ENCODE data around the gene CCDC107.

Gene CCDC107

DNA sequence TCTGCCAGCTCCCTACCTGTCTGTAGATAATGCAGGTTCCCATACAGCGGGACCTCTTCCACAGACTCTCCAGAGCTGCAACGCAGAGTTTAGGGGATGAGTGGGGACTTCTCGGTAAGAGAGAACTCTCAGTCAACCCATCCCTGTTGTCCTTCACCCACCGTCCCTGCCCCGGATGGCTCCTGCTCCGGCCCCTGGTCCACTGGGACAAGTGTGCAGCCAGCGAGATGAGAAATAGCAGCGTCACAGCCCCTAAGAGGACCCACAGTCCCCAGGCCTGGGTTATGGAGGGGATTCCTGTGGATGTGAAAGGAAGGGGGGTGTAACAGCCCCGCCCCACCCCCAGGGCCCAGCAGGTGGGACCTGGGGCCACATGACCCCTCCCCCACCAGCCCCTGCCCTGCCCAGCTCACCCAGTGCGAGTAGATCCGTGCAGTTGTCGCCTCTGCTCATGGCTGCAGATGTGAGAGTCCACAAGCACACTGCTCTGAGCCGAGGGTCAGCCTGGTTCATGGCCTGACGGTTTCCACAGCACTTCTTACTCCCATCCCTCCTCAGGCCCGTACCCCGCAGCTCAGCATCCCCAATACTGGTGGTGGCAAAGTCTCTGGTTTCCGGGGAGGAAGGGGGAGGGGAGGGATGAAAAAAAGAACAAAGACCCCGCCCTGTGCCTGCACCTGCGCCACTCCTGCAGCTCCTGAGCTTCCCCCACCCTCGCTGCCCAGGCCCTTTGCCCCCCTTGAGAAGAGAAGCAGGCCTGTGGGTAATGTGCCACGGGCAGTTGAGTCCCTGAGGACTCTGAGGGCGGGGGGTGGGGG is 7.5 kb upstream of the CCDC107 start, which contains the start of gene SIT1:
TSS of gene SIT1 (minus strand) at position 591 of the 818 bp plus-strand sequence. CDS start at position 513, 78 bp downstream.
- Histone ChIP-seq H3K4me3 (ENCODE audit: low read depth, low read length) (no peak within 1 kb of the TSS), H2AFZ (ENCODE audit: low read length, unreplicated experiment) (peak within 1 kb of the TSS; percentile 9), H3K4me1 (ENCODE audit: control insufficient read depth, insufficient read depth, low read length, unreplicated experiment) (peaks cover 50% of the 10 kb centered on the region), H3K79me2 (ENCODE audit: control insufficient read depth, insufficient read depth, low read length, unreplicated experiment) (no peaks in the 10 kb centered on the region), H3K27ac (ENCODE audit: low read depth, low read length) (peak within 1 kb of the TSS; percentile 4; the same call in 1 of the 2 replicates), H3K27me3 (ENCODE audit: insufficient read depth, low read length) (no peaks in the 10 kb centered on the region), H3K36me3 (ENCODE audit: insufficient read depth, low read length) (no peaks in the 10 kb centered on the region)

DNA sequence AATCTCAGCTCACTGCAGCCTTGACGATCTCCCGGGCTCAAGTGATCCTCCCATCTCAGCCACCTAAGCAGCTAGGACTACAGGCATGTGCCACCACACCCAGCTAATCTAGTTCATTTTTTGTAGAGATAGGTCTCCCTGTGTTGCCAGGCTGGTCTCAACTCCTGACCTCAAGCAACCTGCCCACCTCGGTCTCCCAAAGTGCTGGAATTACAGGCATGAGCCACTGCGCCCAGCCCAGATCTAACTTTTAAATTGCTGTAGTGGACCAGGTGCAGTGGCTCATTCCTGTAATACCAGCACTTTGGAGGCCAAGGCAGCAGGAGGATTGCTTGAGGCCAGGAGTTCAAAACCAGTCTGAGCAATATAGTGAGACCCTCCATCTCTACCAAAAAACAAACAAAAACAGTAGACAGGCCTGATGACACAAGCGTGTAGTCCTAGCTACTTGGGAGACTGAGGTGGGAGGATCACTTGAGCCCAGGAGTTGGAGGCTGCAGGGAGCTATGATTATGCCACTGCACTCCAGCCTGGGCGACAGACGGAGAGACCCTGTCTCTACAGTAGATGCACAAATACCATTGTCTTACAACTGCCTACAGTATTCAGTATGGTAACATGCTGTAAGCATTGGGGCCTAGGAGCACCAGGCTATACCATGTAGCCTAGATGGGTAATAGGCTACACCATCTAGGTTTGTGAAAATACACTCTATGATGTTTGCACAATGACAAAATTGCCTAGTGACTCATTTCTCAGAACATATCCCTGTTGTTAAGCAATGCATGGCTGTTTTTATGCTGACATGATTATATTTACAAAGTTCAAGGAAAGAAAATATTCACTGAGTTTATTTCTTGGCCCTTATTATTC is 5.9 kb upstream of the CCDC107 start:
- no peaks in the 10 kb centered on the region for H3K79me2 ChIP-seq (ENCODE audit: control insufficient read depth, insufficient read depth, low read length, unreplicated experiment)
- no peak overlapping the region for H2AFZ ChIP-seq (ENCODE audit: low read length, unreplicated experiment)
- peak overlapping the region; percentile 70 for H3K27ac ChIP-seq (ENCODE audit: low read depth, low read length)
- H3K4me1 ChIP-seq (ENCODE audit: control insufficient read depth, insufficient read depth, low read length, unreplicated experiment): peaks cover 43% of the 10 kb centered on the region
- H3K36me3 ChIP-seq (ENCODE audit: insufficient read depth, low read length): no peaks in the 10 kb centered on the region
- H3K27me3 ChIP-seq (ENCODE audit: insufficient read depth, low read length): no peaks in the 10 kb centered on the region
- no peak overlapping the region for H3K4me3 ChIP-seq (ENCODE audit: low read depth, low read length)

GRCh38 chr9:35652829-35653209 is 5.3 kb upstream of the CCDC107 start:
- H3K4me3 ChIP-seq (ENCODE audit: low read depth, low read length): no peak overlapping the region
- H3K79me2 ChIP-seq (ENCODE audit: control insufficient read depth, insufficient read depth, low read length, unreplicated experiment): no peaks in the 10 kb centered on the region
- no peak overlapping the region for H2AFZ ChIP-seq (ENCODE audit: low read length, unreplicated experiment)
- no peaks in the 10 kb centered on the region for H3K36me3 ChIP-seq (ENCODE audit: insufficient read depth, low read length)
- H3K27ac ChIP-seq (ENCODE audit: low read depth, low read length): peak overlapping the region; percentile 70
- peaks cover 42% of the 10 kb centered on the region for H3K4me1 ChIP-seq (ENCODE audit: control insufficient read depth, insufficient read depth, low read length, unreplicated experiment)
- no peaks in the 10 kb centered on the region for H3K27me3 ChIP-seq (ENCODE audit: insufficient read depth, low read length)

DNA sequence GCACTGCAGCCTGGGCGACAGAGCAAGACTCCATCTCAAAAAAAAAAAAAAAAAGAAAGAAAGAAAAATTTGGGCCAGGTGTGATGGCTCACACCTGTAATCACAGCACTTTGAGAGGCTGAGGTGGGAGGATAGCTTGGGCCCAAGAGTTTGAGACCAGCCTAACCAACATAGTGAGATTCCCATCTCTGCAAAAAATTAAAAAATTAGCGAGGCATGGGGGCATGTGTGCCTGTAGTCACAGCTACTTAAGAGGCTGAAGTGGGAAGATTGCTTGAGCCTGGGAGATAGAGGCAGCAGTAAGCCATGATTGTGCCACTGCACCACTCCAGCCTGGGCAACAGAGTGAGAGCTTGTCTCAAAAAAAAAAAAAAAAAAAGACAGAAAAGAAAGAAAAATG is 4.5 kb upstream of the CCDC107 start:
- H2AFZ ChIP-seq (ENCODE audit: low read length, unreplicated experiment): no peak overlapping the region
- no peaks in the 10 kb centered on the region for H3K79me2 ChIP-seq (ENCODE audit: control insufficient read depth, insufficient read depth, low read length, unreplicated experiment)
- no peaks in the 10 kb centered on the region for H3K36me3 ChIP-seq (ENCODE audit: insufficient read depth, low read length)
- H3K4me3 ChIP-seq (ENCODE audit: low read depth, low read length): no peak overlapping the region
- peaks cover 37% of the 10 kb centered on the region for H3K4me1 ChIP-seq (ENCODE audit: control insufficient read depth, insufficient read depth, low read length, unreplicated experiment)
- no peaks in the 10 kb centered on the region for H3K27me3 ChIP-seq (ENCODE audit: insufficient read depth, low read length)
- no peak overlapping the region for H3K27ac ChIP-seq (ENCODE audit: low read depth, low read length)

DNA sequence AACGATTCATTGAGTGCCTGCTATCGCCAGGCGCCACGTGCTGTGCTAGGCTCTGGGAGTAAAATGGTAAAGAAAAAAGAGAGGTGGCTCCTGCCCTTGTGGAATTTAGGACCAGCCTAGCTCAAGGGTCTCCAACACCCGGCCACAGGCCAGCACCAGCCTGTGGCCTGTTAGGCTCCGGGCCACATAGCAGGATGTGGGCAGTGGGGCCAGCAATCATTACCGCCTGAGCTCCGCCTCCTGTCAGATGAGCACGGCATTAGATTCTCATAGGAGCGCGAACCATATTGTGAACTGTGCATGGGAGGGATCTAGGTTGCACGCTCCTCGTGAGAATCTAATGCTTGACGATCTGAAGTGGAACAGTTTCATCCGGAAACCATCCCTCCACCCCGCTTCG is 1.7 kb upstream of the CCDC107 start:
- peaks cover 43% of the 10 kb centered on the region for H3K4me1 ChIP-seq (ENCODE audit: control insufficient read depth, insufficient read depth, low read length, unreplicated experiment)
- H3K4me3 ChIP-seq (ENCODE audit: low read depth, low read length): no peak overlapping the region
- H3K27me3 ChIP-seq (ENCODE audit: insufficient read depth, low read length): no peaks in the 10 kb centered on the region

DNA sequence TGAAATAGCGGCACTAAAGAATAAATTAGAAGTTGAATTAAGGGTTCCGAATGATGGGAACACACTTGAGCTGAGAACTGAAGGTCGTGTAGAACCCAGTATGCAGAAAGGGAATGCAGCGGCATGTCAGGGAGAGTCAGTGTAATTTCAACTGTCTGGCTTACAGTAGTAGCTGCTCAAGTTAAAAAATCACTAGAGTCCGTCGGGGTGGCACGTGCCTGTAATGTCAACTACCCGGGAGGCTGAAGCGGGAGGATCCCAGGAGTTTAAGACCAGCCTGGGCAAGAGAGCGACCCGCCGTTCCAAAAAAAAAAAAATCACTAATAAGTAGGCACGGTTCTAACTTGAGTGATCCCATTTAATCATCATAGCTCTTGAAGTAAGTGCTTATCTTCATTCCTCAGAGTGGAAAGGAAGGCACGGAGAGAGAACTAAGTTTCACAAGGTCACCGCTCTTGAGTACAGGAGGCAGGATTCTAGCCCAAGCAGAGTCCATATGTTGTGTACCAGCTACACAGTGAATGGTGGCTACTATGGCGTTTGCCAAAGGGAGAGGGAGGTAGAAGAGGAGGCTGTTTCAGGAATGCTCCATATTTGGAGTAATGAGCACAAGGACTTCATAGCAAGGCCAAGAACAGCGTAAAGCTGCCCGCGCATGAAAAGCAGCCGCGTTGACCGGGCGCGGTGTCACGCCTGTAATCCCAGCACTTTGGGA is 1.1 kb upstream of the CCDC107 start:
- Histone ChIP-seq H3K27ac (ENCODE audit: low read depth, low read length) (peak overlapping the region; percentile 99), H3K27me3 (ENCODE audit: insufficient read depth, low read length) (no peaks in the 10 kb centered on the region), H2AFZ (ENCODE audit: low read length, unreplicated experiment) (no peak overlapping the region), H3K4me1 (ENCODE audit: control insufficient read depth, insufficient read depth, low read length, unreplicated experiment) (peaks cover 44% of the 10 kb centered on the region), H3K4me3 (ENCODE audit: low read depth, low read length) (peak overlapping the region; percentile 71), H3K79me2 (ENCODE audit: control insufficient read depth, insufficient read depth, low read length, unreplicated experiment) (peaks cover 15% of the 10 kb centered on the region), H3K36me3 (ENCODE audit: insufficient read depth, low read length) (0 out of 2 replicates have a peak, but pooled peaks cover 6% of the 10 kb centered on the region)

More for the DNA sequence above, 1.7 kb upstream of the CCDC107 start:
- Histone ChIP-seq H3K36me3 (ENCODE audit: insufficient read depth, low read length) (0 out of 2 replicates have a peak, but pooled peaks cover 6% of the 10 kb centered on the region), H2AFZ (ENCODE audit: low read length, unreplicated experiment) (no peak overlapping the region), H3K27ac (ENCODE audit: low read depth, low read length) (no peak overlapping the region), H3K79me2 (ENCODE audit: control insufficient read depth, insufficient read depth, low read length, unreplicated experiment) (peaks cover 14% of the 10 kb centered on the region)

- Histone ChIP-seq H3K79me2 (ENCODE audit: control insufficient read depth, insufficient read depth, low read length, unreplicated experiment) (peaks cover 15% of the 10 kb centered on the region), H3K4me3 (ENCODE audit: low read depth, low read length) (peak within 1 kb of the TSS; percentile 87), H3K27ac (ENCODE audit: low read depth, low read length) (peak within 1 kb of the TSS; percentile 99), H3K36me3 (ENCODE audit: insufficient read depth, low read length) (0 out of 2 replicates have a peak, but pooled peaks cover 6% of the 10 kb centered on the region), H2AFZ (ENCODE audit: low read length, unreplicated experiment) (peak within 1 kb of the TSS; percentile 59), H3K4me1 (ENCODE audit: control insufficient read depth, insufficient read depth, low read length, unreplicated experiment) (peaks cover 46% of the 10 kb centered on the region), H3K27me3 (ENCODE audit: insufficient read depth, low read length) (no peaks in the 10 kb centered on the region)
Measured at GRCh38 chr9:35657546-35658136, 451 bp upstream of the CCDC107 start, which contains the start of gene RMRP. Gene RMRP (minus strand): TSS chr9:35658019.

DNA sequence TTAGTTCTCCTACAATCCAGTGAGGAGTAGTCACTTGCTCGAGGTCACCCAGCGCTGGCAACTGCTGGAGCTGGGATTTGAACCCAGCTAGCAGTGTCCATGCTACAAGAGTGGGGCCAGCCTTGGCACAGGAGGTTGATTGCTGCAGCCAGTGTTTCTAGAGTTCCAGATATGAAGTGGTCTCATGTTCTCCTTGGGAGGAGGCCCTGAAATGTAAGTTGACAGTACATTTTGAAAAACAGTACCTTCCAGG is 802 bp downstream of the CCDC107 start:
- peaks cover 19% of the 10 kb centered on the region for H3K79me2 ChIP-seq (ENCODE audit: control insufficient read depth, insufficient read depth, low read length, unreplicated experiment)
- H3K4me1 ChIP-seq (ENCODE audit: control insufficient read depth, insufficient read depth, low read length, unreplicated experiment): peaks cover 50% of the 10 kb centered on the region
- H3K27ac ChIP-seq (ENCODE audit: low read depth, low read length): peak overlapping the region; percentile 99
- 0 out of 2 replicates have a peak, but pooled peaks cover 6% of the 10 kb centered on the region for H3K36me3 ChIP-seq (ENCODE audit: insufficient read depth, low read length)
- H3K27me3 ChIP-seq (ENCODE audit: insufficient read depth, low read length): no peaks in the 10 kb centered on the region
- peak overlapping the region; percentile 87 for H3K4me3 ChIP-seq (ENCODE audit: low read depth, low read length)
- H2AFZ ChIP-seq (ENCODE audit: low read length, unreplicated experiment): peak overlapping the region; percentile 59

GRCh38 chr9:35659340-35659739 is 1.2 kb downstream of the CCDC107 start:
- Histone ChIP-seq H3K4me1 (ENCODE audit: control insufficient read depth, insufficient read depth, low read length, unreplicated experiment) (peaks cover 55% of the 10 kb centered on the region), H3K79me2 (ENCODE audit: control insufficient read depth, insufficient read depth, low read length, unreplicated experiment) (peaks cover 24% of the 10 kb centered on the region), H2AFZ (ENCODE audit: low read length, unreplicated experiment) (no peak overlapping the region), H3K36me3 (ENCODE audit: insufficient read depth, low read length) (0 out of 2 replicates have a peak, but pooled peaks cover 6% of the 10 kb centered on the region), H3K27ac (ENCODE audit: low read depth, low read length) (peak overlapping the region; percentile 99), H3K27me3 (ENCODE audit: insufficient read depth, low read length) (no peaks in the 10 kb centered on the region), H3K4me3 (ENCODE audit: low read depth, low read length) (peak overlapping the region; percentile 87)

DNA sequence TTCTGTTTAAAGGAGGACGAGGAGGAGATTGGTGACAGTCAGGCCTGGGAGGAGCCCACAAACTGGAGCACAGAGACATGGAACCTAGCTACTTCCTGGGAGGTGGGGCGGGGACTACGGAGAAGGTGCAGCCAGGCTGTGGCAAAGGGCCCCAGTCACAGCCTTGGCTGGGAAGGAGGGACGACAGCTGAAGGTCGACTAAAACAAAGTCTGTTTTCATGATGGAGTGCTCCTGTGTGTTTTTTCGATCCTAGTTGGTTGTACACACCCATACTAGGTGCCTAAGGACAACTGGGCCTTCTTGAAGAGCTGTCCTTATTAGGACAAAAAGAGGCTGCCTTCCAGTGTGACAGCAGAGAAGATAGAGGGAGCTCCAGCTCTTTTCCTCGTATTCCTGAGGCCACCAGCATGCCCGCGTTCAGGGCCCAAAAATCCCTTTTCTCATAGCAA is 2.9 kb downstream of the CCDC107 start:
- H2AFZ ChIP-seq (ENCODE audit: low read length, unreplicated experiment): no peak overlapping the region
- no peak overlapping the region for H3K4me3 ChIP-seq (ENCODE audit: low read depth, low read length)
- no peaks in the 10 kb centered on the region for H3K27me3 ChIP-seq (ENCODE audit: insufficient read depth, low read length)
- 0 out of 2 replicates have a peak, but pooled peaks cover 6% of the 10 kb centered on the region for H3K36me3 ChIP-seq (ENCODE audit: insufficient read depth, low read length)
- peaks cover 65% of the 10 kb centered on the region for H3K4me1 ChIP-seq (ENCODE audit: control insufficient read depth, insufficient read depth, low read length, unreplicated experiment)
- H3K27ac ChIP-seq (ENCODE audit: low read depth, low read length): peak overlapping the region; percentile 99
- H3K79me2 ChIP-seq (ENCODE audit: control insufficient read depth, insufficient read depth, low read length, unreplicated experiment): peaks cover 29% of the 10 kb centered on the region

Data from ACC112 (cell line).